OCI-LY1 (cell line): ENCODE data around the gene ADAMTS10.

ENCODE experiments used
- EZH2 ChIP-seq: fragments of 200-600 bp; sonication (generic), shearing (Covaris generic); IDR thresholded peaks from 2 replicates; pipeline ENCODE4 v1.8.0; 2017; ENCODE audit warnings: borderline replicate concordance, mixed run types, mild to moderate bottlenecking, antibody characterized with exemption, low read length, moderate library complexity, mixed read lengths
- TF ChIP-seq, protein P1 (sequence below): fragments of 200-600 bp; sonication (generic), shearing (Covaris generic); IDR thresholded peaks from 2 replicates; pipeline ENCODE4 v1.5.1; 2017; ENCODE audit warnings: mild to moderate bottlenecking, antibody characterized with exemption, low read length, moderate library complexity, mixed read lengths

GRCh38 chr19:8536282-8536681 is 74.2 kb downstream of the ADAMTS10 start:
- TF ChIP-seq, protein P1, sequence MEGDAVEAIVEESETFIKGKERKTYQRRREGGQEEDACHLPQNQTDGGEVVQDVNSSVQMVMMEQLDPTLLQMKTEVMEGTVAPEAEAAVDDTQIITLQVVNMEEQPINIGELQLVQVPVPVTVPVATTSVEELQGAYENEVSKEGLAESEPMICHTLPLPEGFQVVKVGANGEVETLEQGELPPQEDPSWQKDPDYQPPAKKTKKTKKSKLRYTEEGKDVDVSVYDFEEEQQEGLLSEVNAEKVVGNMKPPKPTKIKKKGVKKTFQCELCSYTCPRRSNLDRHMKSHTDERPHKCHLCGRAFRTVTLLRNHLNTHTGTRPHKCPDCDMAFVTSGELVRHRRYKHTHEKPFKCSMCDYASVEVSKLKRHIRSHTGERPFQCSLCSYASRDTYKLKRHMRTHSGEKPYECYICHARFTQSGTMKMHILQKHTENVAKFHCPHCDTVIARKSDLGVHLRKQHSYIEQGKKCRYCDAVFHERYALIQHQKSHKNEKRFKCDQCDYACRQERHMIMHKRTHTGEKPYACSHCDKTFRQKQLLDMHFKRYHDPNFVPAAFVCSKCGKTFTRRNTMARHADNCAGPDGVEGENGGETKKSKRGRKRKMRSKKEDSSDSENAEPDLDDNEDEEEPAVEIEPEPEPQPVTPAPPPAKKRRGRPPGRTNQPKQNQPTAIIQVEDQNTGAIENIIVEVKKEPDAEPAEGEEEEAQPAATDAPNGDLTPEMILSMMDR, result no peak
- no peak for TF ChIP-seq EZH2
